SK-N-SH treated with all-trans-retinoic acid at 6 μM for 48 hours (cell line): ENCODE measurements around the gene OR5AU1.

Source experiments
- ARNTL ChIP-seq: fragments of 450-650 bp; formaldehyde crosslinking; IDR thresholded peaks from 2 replicates; pipeline ENCODE4 v1.5.0; 2020; ENCODE audit warnings: low read depth, mild to moderate bottlenecking, moderate library complexity, borderline replicate concordance
- CREB5 ChIP-seq: fragments of 250-450 bp; sonication (Bioruptor Pico); IDR thresholded peaks from 2 replicates; pipeline ENCODE4 v1.5.1; 2020; ENCODE audit warnings: low read depth, mild to moderate bottlenecking, moderate library complexity

DNA sequence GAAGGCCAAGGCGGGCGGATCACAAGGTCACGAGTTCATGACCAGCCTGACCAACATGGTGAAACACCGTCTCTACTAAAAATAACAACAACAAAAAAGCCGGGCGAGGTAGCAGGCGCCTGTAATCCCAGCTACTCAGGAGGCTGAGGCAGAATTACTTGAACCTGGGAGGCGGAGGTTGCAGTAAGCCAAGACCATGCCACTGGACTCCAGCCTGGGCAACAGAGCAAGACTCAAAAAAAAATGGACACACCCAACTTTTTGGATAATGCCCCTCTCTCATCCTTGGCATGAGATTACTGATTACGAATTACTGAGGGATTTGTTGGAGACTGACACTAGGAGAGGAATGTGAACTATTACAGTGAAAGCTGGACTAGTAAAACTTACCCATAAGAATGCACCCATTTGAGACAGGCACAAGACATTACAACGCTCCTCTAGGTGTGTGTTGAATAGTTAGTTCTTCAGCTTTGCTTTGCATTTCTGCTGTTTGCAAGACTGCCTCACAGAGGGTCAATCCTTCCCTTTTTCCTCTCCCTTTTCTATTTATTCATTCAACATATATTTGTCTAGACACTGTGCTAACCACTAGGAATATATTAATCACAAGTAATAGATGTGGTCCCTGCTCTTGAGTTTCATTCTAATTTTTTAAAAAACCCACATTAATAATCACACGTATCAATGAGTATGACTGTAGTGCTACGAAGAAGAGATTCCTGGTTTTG is 46.0 kb upstream of the OR5AU1 start:
- TF ChIP-seq ARNTL (CRISPR knock-in tag): no peak
- TF ChIP-seq CREB5: no peak
